MCF 10A (cell line): ENCODE data around the gene NUDC. TPM values are rescaled to one million over a fixed set of nuclear protein-coding genes. Genes with fewer than 3 reads are reported as not detected.

ENCODE experiments used
- BruUV-seq: library from RNA; stranded (reverse); fragments of 400-500 nt; replicated peaks from 2 replicates; lab custom pipeline; 2021; lab: Mats Ljungman, UMichigan
- CTCF ChIA-PET: fragments of 300-600 bp; sonication (Branson Sonifier 250); formaldehyde crosslinking; extraction: SDS; loops from one replicate; lab custom pipeline; 2021; ENCODE audit warnings: antibody characterized with exemption, inconsistent platforms; lab: Yijun Ruan, JAX
- POLR2A ChIA-PET: fragments of 300-600, 350-650 bp; sonication (Branson Sonifier 250); formaldehyde crosslinking; extraction: SDS; loops from one replicate; lab custom pipeline; 2020; ENCODE audit warnings: antibody characterized with exemption, inconsistent platforms; lab: Yijun Ruan, JAX
- DNase-seq: peaks from one replicate; pipeline ENCODE4 v3.0.0-alpha.2; 2018; ENCODE audit not compliant: unreplicated experiment
- H3K27ac Mint-ChIP-seq: one replicate; pipeline ENCODE4 v1.8.0; 2022; ENCODE audit warnings: mild to moderate bottlenecking, low read depth, mixed read lengths; ENCODE audit not compliant: unreplicated experiment
- H3K27me3 Mint-ChIP-seq: one replicate; pipeline ENCODE4 v1.8.0; 2022; ENCODE audit warnings: mixed read lengths; ENCODE audit not compliant: insufficient read depth, unreplicated experiment
- H3K36me3 Mint-ChIP-seq: one replicate; pipeline ENCODE4 v1.8.0; 2022; ENCODE audit warnings: mild to moderate bottlenecking, moderate library complexity, mixed read lengths; ENCODE audit not compliant: insufficient read depth, unreplicated experiment
- H3K4me1 Mint-ChIP-seq: one replicate; pipeline ENCODE4 v1.8.0; 2022; ENCODE audit warnings: mixed read lengths; ENCODE audit not compliant: insufficient read depth, unreplicated experiment
- H3K4me3 Mint-ChIP-seq: one replicate; pipeline ENCODE4 v1.8.0; 2022; ENCODE audit warnings: mild to moderate bottlenecking, moderate library complexity, mixed read lengths; ENCODE audit not compliant: unreplicated experiment
- H3K9me3 Mint-ChIP-seq: one replicate; pipeline ENCODE4 v1.8.0; 2022; ENCODE audit warnings: mixed read lengths; ENCODE audit not compliant: unreplicated experiment
- CTCF ChIP-seq: fragments of 200-600 bp; IDR thresholded peaks from one replicate; pipeline ENCODE4 v1.8.0; 2022; ENCODE audit warnings: antibody characterized with exemption, mild to moderate bottlenecking; ENCODE audit not compliant: unreplicated experiment
- intact Hi-C: fragments of 100-400 bp; cut with micrococcal nuclease; formaldehyde crosslinking; loops from 2 replicates; pipeline ENCODE4 v1.14.1; 2022
- total RNA-seq: library from RNA; stranded (reverse); gene quantifications from 2 replicates; pipeline ENCODE4 v1.2.3, GENCODE V29; 2022

Gene NUDC
- total RNA-seq, 1 experiment from 2014 or later = 106 TPM

DNA sequence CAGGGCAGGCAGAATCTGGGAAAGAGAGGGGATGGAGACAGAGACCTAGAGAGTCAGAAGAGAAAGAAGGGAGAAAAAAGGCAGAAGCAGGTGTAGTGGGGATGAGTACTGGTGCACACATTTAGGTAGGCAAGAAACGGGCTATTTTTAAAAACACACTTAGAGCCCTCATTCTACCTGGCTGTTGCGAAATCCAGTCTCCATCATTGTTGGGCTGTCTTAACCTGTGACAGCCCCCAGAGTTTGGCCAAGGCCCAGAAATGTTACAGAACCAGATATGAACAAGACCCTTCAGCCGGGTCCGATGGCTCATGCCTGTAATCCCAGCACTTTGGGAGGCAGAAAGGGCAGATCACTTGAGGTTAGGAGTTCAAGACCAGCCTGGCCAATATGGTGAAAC lies 51.3 kb downstream of the NUDC start:
- Mint-ChIP-seq H3K4me1 (no peaks in the 10 kb centered on the region), H3K27me3 (no peaks in the 10 kb centered on the region), H3K9me3 (no peaks in the 10 kb centered on the region), H3K36me3 (no peaks in the 10 kb centered on the region), H3K4me3 (no peak overlapping the region), H3K27ac (no peak overlapping the region)
- ChIA-PET CTCF (no interaction called here), POLR2A (interaction anchor here (1.0 kb wide), 1 partner anchor 37 kb away, joined by 3 read pairs; no protein-coding TSS in a partner anchor)
- intact Hi-C loops = no loop called here
- DNase-seq = no peak
- no TSS peak for BruUV-seq
- no peak for TF ChIP-seq CTCF

GRCh38 chr1:26976621-26977510 lies 55.3 kb downstream of the NUDC start:
- H3K27ac Mint-ChIP-seq = no peak overlapping the region

DNA sequence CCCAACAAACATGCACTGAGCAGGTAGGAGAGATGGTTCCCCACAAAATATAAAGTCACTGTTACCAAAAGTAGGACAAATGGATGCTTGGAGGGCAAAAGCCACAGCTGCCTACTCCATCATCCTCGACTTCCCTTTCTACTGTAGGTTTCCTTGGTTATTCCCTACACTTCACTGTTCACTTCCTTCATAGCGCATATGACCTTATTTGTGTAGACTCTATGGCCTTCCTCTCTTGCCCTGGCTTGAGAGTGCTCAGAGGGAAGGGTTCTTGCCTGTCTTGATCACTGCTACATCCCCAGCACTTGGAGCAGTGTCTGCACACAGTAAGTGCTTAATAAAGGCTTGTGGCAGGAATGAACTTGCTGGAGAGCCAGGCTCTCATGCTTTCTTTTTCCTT lies 57.4 kb downstream of the NUDC start:
- ChIA-PET CTCF (interaction anchor here (2.0 kb wide), 1 partner anchor 12 kb away, joined by 8 read pairs; no protein-coding TSS in a partner anchor), POLR2A (no interaction called here)
- no peaks in the 10 kb centered on the region for H3K36me3 Mint-ChIP-seq
- no peak for DNase-seq
- no TSS peak for BruUV-seq
- intact Hi-C loops = no loop called here
- no peak for TF ChIP-seq CTCF
- H3K27me3 Mint-ChIP-seq = no peaks in the 10 kb centered on the region
- peaks cover 6% of the 10 kb centered on the region for H3K4me1 Mint-ChIP-seq
- H3K27ac Mint-ChIP-seq = no peak overlapping the region
- no peaks in the 10 kb centered on the region for H3K9me3 Mint-ChIP-seq
- H3K4me3 Mint-ChIP-seq = no peak overlapping the region

More at GRCh38 chr1:26976621-26977510, 55.3 kb downstream of the NUDC start:
- Mint-ChIP-seq H3K36me3 (no peaks in the 10 kb centered on the region), H3K4me3 (no peak overlapping the region), H3K27me3 (no peaks in the 10 kb centered on the region), H3K4me1 (peaks cover 6% of the 10 kb centered on the region), H3K9me3 (no peaks in the 10 kb centered on the region)
- no peak for DNase-seq
- intact Hi-C loops = no loop called here
- TF ChIP-seq CTCF = no peak
- ChIA-PET POLR2A (interaction anchor here (0.5 to 2.3 kb wide), 4 partner anchors 9 to 409 kb away, joined by 3 to 5 read pairs (median 3); partner anchors contain the start of gene KDF1), CTCF (interaction anchor here (0.7 to 1.0 kb wide), 2 partner anchors 10 to 15 kb away, joined by 3 to 6 read pairs; no protein-coding TSS in a partner anchor)
- no TSS peak for BruUV-seq

DNA sequence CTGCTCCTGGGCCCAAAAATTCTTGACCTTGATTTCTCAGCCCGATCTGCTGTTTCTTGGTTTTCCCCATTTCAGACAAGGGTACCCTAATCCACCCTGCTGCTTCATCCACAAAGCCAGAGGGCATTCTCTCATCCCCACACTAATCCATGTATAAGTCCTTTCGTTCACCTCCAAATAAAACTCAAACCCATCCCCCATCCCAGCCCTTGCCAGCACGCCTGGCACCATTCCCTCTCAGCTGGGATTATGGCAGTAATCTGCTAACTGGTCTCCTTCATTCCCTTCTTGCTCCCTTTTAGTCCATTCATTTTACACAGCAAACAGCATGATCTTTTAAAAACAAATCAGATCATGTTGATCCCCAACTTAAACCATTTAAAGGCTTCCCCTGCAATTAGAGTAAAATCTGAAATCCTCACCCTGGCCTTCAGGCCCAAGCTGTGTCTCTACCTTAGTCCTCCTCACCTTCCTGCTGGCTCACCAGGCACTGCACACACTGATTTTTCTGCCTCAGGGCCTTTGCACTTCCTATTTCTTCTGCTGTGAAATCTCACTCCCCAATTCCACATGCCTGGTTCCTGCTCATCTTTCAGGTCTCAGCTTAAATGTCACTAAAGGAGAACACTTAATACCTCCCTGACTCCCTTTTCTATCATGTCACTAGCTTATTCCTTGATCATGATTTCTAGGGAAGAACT lies 59.8 kb downstream of the NUDC start:
- H3K4me1 Mint-ChIP-seq = peaks cover 6% of the 10 kb centered on the region
- no TSS peak for BruUV-seq
- CTCF ChIA-PET = interaction anchor here (0.5 to 1.3 kb wide), 4 partner anchors 14 to 316 kb away, joined by 3 read pairs; no protein-coding TSS in a partner anchor
- H3K4me3 Mint-ChIP-seq = no peak overlapping the region
- intact Hi-C loops = no loop called here
- POLR2A ChIA-PET = interaction anchor here (0.6 to 1.7 kb wide), 4 partner anchors 13 to 386 kb away, joined by 3 to 7 read pairs (median 4); partner anchors contain the start of gene TRNP1
- no peaks in the 10 kb centered on the region for H3K27me3 Mint-ChIP-seq
- no peak for DNase-seq
- H3K36me3 Mint-ChIP-seq = no peaks in the 10 kb centered on the region
- H3K9me3 Mint-ChIP-seq = no peaks in the 10 kb centered on the region
- no peak for TF ChIP-seq CTCF
- H3K27ac Mint-ChIP-seq = no peak overlapping the region
